Peyer's patch (tissue), 4 donors: ENCODE results near the gene ZNF740. TPM values are rescaled to one million over a fixed set of nuclear protein-coding genes. Genes with fewer than 3 reads are reported as not detected.
A peak's percentile ranks its signal among the peaks of the same experiment; 100 is the strongest.

ENCODE experiments used
- DNase-seq, 3 donors: peaks; one replicate each; pipeline ENCODE4 v3.0.0-alpha.2; 2017 to 2019
- H3K27ac ChIP-seq, 4 donors: fragments of 200-600 bp; sonication (generic); one replicate each; pipeline ENCODE4 v1.5.1; 2016 to 2019
- H3K27me3 ChIP-seq, 2 donors: fragments of 200-600 bp; sonication (generic); one replicate each; pipeline ENCODE4 v1.5.1; 2019
- H3K36me3 ChIP-seq, 3 donors: fragments of 200-600 bp; sonication (generic); one replicate each; pipeline ENCODE4 v1.5.1; 2016 to 2019
- H3K4me1 ChIP-seq, 4 donors: fragments of 200-600 bp; sonication (generic); one replicate each; pipeline ENCODE4 v1.5.1; 2016 to 2019
- H3K4me3 ChIP-seq, 4 donors: fragments of 200-600 bp; sonication (generic); 1 replicate in 3 of 4; 2 replicates in 1 of 4; pipeline ENCODE4 v1.5.1; 2016 to 2019; ENCODE audit warnings: mild to moderate bottlenecking in 1 of 4
- H3K9me3 ChIP-seq, 4 donors: fragments of 200-600 bp; sonication (generic); one replicate each; pipeline ENCODE4 v1.5.1; 2016 to 2019; ENCODE audit warnings: mild to moderate bottlenecking in 1 of 4
- POLR2A ChIP-seq, 2 donors: fragments of 450-650 bp; IDR thresholded peaks; one replicate each; pipeline ENCODE4 v1.5.1; 2017; ENCODE audit warnings: antibody characterized with exemption in 2 of 2, mild to moderate bottlenecking in 2 of 2, moderate library complexity in 2 of 2
- total RNA-seq, 4 donors: library from RNA; depleted of rRNA; stranded (reverse); fragments of >200 nt; gene quantifications; one replicate each; pipeline ENCODE4 v1.1.0, GENCODE V29; 2016
- TF ChIP-seq, protein P1 (sequence below), 6 experiments: fragments of 450-650 bp in 4 of 6; fragments of 200-600 bp in 2 of 6; sonication (generic) in 1 of 6; IDR thresholded peaks; one replicate each; pipeline ENCODE4 v1.5.1; 2017 to 2019; ENCODE audit warnings: antibody characterized with exemption in 6 of 6, mild to moderate bottlenecking in 3 of 6, moderate library complexity in 1 of 6

Gene ZNF740
- total RNA-seq, 4 donors from 2014 or later = 11.9 to 38.8 (median 23.1) TPM

DNA sequence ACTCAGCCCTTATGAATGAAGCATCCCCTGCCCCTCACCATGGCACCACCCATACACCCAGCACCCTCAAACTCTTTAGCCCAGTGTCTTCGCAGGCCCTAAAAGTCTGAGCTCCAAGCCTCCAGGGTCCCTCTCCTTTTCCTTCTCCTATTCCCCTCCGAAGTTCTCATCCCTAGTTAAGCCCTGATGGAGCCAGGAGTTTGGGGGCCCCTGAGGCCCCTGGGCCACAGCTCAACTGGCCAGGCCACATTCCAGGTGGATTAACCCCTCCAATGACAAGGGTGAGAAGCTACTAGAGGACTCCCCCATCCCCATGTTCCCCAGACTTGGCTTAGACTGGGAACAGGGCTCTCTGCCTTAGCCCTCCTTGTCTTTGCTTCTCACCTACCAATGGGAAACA, 48.9 kb downstream of the ZNF740 start:
- Histone ChIP-seq H3K4me1 (peaks cover 0 to 41% (median 6%) of the 10 kb centered on the region in 4 donors), H3K27me3 (no peaks in the 10 kb centered on the region), H3K4me3 (no peak overlapping the region), H3K9me3 (no peaks in the 10 kb centered on the region), H3K36me3 (no peaks in the 10 kb centered on the region), H3K27ac (no peak overlapping the region)
- DNase-seq = no peak
- no peak for TF ChIP-seq POLR2A (IDR thresholded peaks at IDR 0.05)

DNA sequence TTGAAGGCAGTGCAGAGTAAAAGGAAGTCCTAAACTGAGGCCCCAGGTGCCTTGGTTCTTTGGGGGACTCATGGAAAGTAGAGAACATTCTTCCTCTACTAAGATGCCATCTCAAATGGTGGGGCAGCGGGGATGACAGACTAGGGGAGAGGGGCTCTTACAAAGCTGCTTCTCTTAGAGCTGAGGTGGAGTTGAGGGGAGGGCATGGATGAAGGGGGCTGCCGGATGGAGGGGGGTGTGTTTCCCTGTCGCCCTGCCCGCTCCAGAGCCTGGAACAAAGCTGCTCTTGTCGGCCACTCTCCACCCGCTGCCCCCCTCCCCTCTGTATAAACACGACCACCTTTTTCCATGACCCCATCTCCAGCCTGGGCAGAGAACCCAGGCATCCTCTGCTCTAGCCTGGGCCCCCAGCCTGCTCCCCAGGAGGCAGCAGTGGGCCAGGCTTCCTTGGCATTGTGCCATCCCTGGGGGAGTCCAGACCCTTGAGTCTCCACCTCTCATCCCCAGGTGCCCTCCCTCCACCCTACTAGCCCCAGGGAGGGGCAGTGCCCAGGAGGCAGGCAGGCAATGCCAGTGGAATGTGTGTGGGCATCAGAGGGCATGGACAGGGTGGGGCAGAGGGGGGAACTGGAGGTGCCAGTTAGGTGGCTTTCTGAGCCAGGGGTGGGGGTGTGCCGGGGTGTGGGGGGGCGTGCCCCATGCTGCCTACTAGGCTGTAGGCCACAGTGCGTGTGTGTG, 49.8 kb downstream of the ZNF740 start:
- no peaks in the 10 kb centered on the region for H3K27me3 ChIP-seq
- no peaks in the 10 kb centered on the region for H3K36me3 ChIP-seq
- H3K4me1 ChIP-seq = peaks cover 0 to 36% (median 6%) of the 10 kb centered on the region in 4 donors
- peak in 1 of 3 donors; percentile 55 for DNase-seq
- no peak overlapping the region for H3K4me3 ChIP-seq
- TF ChIP-seq, protein P1, sequence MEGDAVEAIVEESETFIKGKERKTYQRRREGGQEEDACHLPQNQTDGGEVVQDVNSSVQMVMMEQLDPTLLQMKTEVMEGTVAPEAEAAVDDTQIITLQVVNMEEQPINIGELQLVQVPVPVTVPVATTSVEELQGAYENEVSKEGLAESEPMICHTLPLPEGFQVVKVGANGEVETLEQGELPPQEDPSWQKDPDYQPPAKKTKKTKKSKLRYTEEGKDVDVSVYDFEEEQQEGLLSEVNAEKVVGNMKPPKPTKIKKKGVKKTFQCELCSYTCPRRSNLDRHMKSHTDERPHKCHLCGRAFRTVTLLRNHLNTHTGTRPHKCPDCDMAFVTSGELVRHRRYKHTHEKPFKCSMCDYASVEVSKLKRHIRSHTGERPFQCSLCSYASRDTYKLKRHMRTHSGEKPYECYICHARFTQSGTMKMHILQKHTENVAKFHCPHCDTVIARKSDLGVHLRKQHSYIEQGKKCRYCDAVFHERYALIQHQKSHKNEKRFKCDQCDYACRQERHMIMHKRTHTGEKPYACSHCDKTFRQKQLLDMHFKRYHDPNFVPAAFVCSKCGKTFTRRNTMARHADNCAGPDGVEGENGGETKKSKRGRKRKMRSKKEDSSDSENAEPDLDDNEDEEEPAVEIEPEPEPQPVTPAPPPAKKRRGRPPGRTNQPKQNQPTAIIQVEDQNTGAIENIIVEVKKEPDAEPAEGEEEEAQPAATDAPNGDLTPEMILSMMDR (IDR thresholded peaks at IDR 0.05) = no peak
- no peak for TF ChIP-seq POLR2A (IDR thresholded peaks at IDR 0.05)
- no peak overlapping the region for H3K27ac ChIP-seq
- no peaks in the 10 kb centered on the region for H3K9me3 ChIP-seq

DNA sequence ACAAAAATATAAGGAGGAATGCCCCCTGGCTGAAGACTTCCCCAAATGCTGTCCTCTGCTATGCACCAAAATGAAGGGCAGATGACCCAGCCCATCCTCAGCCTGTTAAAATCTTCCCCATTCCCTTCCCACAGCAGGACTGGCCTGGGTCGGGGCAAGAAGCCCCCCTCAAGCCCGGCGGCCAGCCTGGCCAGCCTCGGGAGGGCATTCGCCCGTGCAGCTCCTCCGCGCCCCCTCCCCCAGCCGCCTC, 51.1 kb downstream of the ZNF740 start:
- Histone ChIP-seq H3K9me3 (no peaks in the 10 kb centered on the region), H3K27me3 (no peaks in the 10 kb centered on the region), H3K4me1 (peaks cover 0 to 36% (median 6%) of the 10 kb centered on the region in 4 donors), H3K36me3 (no peaks in the 10 kb centered on the region), H3K27ac (peak overlapping the region; percentile 69 to 78 (median 73)), H3K4me3 (peak overlapping the region; percentile 52 to 74 (median 62))
- DNase-seq = no peak
- TF ChIP-seq POLR2A (IDR thresholded peaks at IDR 0.05) = no peak
- TF ChIP-seq, protein P1 (IDR thresholded peaks at IDR 0.05) = no peak

DNA sequence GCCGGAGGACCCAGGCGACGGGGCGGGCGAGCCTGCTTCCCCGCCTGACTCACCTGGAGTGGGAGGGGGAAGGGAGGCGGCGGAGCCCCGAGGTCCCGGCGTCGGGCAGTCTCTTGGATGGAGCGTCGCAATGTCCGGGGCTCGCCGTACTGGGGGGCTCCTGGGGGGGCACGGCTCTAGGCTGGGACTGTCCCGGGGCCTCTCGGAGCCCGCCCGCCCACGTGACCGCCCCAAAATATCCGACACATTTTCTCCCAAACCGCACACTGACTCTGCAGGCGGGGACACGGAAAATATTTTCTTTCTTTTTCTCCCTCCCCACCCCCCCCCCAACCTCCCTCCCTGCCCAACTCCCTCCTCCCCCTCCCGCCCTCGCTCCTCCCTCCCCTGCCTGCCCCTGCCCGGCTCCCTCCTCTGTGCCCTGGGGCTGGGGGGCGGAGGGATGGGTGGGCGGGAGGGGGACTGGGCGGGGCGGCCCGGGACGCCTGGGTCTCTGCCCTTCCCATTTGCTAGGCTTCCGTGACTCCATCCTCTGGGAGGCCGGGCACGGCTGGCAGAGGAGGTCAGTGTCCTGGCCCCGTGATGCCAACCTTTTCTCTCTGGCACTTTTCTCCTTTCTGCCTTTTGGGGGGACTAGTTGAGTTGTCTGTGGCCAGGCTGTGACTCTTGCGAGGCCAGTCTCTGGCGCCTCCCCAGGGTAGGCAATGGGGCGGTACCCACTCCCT, 51.6 kb downstream of the ZNF740 start, which contains the start of gene RARG:
TSS of gene RARG (minus strand) at position 289 of the 725 bp plus-strand sequence. CDS start 4,664 bp downstream, outside the sequence.
- Histone ChIP-seq H3K36me3 (no peaks in the 10 kb centered on the region), H3K27ac (peak within 1 kb of the TSS; percentile 69 to 78 (median 73)), H3K27me3 (no peaks in the 10 kb centered on the region), H3K4me1 (peaks cover 0 to 36% (median 6%) of the 10 kb centered on the region in 4 donors), H3K4me3 (peak within 1 kb of the TSS; percentile 52 to 74 (median 62)), H3K9me3 (no peaks in the 10 kb centered on the region)
- TF ChIP-seq, protein P1 (IDR thresholded peaks at IDR 0.05) = no peak
- TF ChIP-seq POLR2A (IDR thresholded peaks at IDR 0.05) = no peak
- DNase-seq = peak; percentile 56 to 76 (median 59)

DNA sequence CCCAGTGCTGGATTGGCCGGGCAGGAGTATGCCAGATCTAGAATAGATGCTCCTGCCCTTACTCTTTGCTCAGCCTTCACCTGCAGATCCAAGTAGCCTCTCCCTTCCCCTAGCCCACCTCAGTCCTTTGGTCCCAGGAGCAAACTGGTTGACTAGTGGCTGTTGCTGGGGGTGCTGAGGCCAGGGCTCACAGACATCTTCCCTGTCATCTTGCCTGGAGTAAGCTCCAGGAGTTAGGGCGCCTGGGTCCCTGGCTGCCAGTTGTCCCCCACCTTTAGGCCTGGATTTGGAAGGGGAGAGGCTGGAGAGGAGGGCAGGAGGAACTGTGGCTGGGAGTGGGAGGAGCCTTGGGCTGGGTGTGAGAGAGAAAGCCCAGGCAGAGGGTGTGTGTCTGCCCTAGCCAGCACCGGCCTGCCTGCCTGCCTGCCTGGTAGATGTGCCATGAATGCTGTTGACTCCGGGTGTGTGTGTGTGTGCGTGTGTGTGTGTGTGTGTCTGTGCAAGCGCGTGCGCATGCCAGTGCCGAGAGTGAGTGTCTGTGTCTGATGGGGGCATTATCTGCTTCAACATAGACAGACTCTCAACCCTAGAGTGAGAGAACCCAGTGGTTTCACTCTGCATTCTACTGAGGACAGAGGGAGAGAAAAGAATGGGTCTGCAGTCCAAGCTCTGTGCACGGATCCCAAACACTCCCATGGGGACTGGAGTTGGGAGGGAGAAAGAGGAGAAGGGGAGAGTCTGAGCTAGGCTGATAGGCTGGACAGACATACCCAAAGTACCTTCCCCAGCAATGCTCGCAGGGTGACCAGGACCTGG, 52.3 kb downstream of the ZNF740 start:
- Histone ChIP-seq H3K4me1 (peaks cover 0 to 36% (median 6%) of the 10 kb centered on the region in 4 donors), H3K4me3 (peak overlapping the region; percentile 52 to 74 (median 62)), H3K27ac (peak overlapping the region; percentile 69 to 78 (median 73)), H3K36me3 (no peaks in the 10 kb centered on the region), H3K27me3 (no peaks in the 10 kb centered on the region), H3K9me3 (no peaks in the 10 kb centered on the region)
- DNase-seq = peak in 2 of 3 donors; percentile 66 to 71
- TF ChIP-seq, protein P1 (IDR thresholded peaks at IDR 0.05) = no peak
- TF ChIP-seq POLR2A (IDR thresholded peaks at IDR 0.05) = no peak
